GM12872 (cell line): Measurements from ENCODE around the gene GALNT18.

Experiments
- CTCF ChIP-seq: IDR thresholded peaks from 3 replicates; pipeline ENCODE4 v1.5.1; 2011; ENCODE audit warnings: low read depth, mild to moderate bottlenecking, low read length, moderate library complexity; ENCODE audit not compliant: insufficient read depth

GALNT18 gene

GRCh38 chr11:11336664-11337063 is 285.1 kb downstream of the GALNT18 start:
- no peak for TF ChIP-seq CTCF

GRCh38 chr11:11335043-11335442 is 286.8 kb downstream of the GALNT18 start:
- no peak for TF ChIP-seq CTCF

- no peak for TF ChIP-seq CTCF
Observed at GRCh38 chr11:11334607-11335006, 287.2 kb downstream of the GALNT18 start.

GRCh38 chr11:11332141-11332710 is 289.6 kb downstream of the GALNT18 start:
- no peak for TF ChIP-seq CTCF

- no peak for TF ChIP-seq CTCF
Observed at GRCh38 chr11:11329062-11329806, 292.6 kb downstream of the GALNT18 start.

- no peak for TF ChIP-seq CTCF
Observed at GRCh38 chr11:11324090-11324489, 297.7 kb downstream of the GALNT18 start.

GRCh38 chr11:11322101-11322500 is 299.7 kb downstream of the GALNT18 start:
- TF ChIP-seq CTCF, result no peak
